Stomach (tissue), 4 donors: ENCODE data around the gene HNMT.

Source experiments
- CTCF ChIP-seq, 7 experiments: fragments of 450-650 bp in 4 of 7; fragments of 200-600 bp in 3 of 7; sonication (generic) in 3 of 7; IDR thresholded peaks; one replicate each; pipeline ENCODE4 v1.5.1; 2016 to 2019; ENCODE audit warnings: antibody characterized with exemption in 7 of 7, control low read depth in 2 of 7, mild to moderate bottlenecking in 1 of 7
- POLR2AphosphoS5 ChIP-seq, 3 donors: sonication (generic); formaldehyde crosslinking; IDR thresholded peaks; one replicate each; pipeline ENCODE4 v1.6.1; 2016; ENCODE audit warnings: antibody characterized with exemption in 3 of 3

- TF ChIP-seq CTCF (IDR thresholded peaks at IDR 0.05) (no peak), POLR2AphosphoS5 (IDR thresholded peaks at IDR 0.05) (no peak)
Measured at GRCh38 chr2:138000009-138000408, 35.7 kb downstream of the HNMT start.
